Hepatocyte (in vitro differentiated cells): ENCODE data around the gene CEP112. TPM values are rescaled to one million over a fixed set of nuclear protein-coding genes. Genes with fewer than 3 reads are reported as not detected.

Source experiments
- DNase-seq: peaks from one replicate; pipeline ENCODE4 v3.0.0-alpha.2; 2016; ENCODE audit warnings: low spot score
- H2AFZ ChIP-seq: fragments of 200-600 bp; sonication (generic); 2 replicates; pipeline ENCODE4 v1.6.0; 2016; ENCODE audit warnings: antibody characterized with exemption, mild to moderate bottlenecking
- H3K27ac ChIP-seq: fragments of 200-600 bp; sonication (generic); 2 replicates; pipeline ENCODE4 v1.5.1; 2016; ENCODE audit warnings: mild to moderate bottlenecking
- H3K27me3 ChIP-seq: fragments of 200-600 bp; sonication (generic); 2 replicates; pipeline ENCODE4 v1.6.1; 2016
- H3K36me3 ChIP-seq: fragments of 200-600 bp; sonication (generic); replicated peaks from 2 replicates; pipeline ENCODE4 v1.5.1; 2016; ENCODE audit warnings: low read depth; ENCODE audit not compliant: insufficient read depth
- H3K4me1 ChIP-seq: fragments of 200-600 bp; sonication (generic); 2 replicates; pipeline ENCODE4 v1.5.1; 2016; ENCODE audit warnings: mild to moderate bottlenecking, moderate library complexity; ENCODE audit not compliant: insufficient read depth
- H3K4me2 ChIP-seq: fragments of 200-600 bp; sonication (generic); 2 replicates; pipeline ENCODE4 v1.6.0; 2016
- H3K4me3 ChIP-seq: fragments of 200-600 bp; sonication (generic); 2 replicates; pipeline ENCODE4 v1.5.1; 2016; ENCODE audit warnings: mild to moderate bottlenecking
- H3K79me2 ChIP-seq: fragments of 200-600 bp; sonication (generic); 2 replicates; pipeline ENCODE4 v1.6.0; 2017; ENCODE audit warnings: mild to moderate bottlenecking
- H3K9me2 ChIP-seq: fragments of 200-600 bp; sonication (generic); replicated peaks from 2 replicates; pipeline ENCODE4 v1.6.0; 2017; ENCODE audit warnings: mild to moderate bottlenecking; ENCODE audit not compliant: insufficient read depth
- H3K9me3 ChIP-seq: fragments of 200-600 bp; sonication (generic); 2 replicates; pipeline ENCODE4 v1.5.1; 2016; ENCODE audit warnings: low read depth, mild to moderate bottlenecking
- H4K20me1 ChIP-seq: fragments of 200-600 bp; sonication (generic); 2 replicates; pipeline ENCODE4 v1.6.0; 2016; ENCODE audit warnings: mild to moderate bottlenecking; ENCODE audit not compliant: insufficient read depth, poor library complexity, severe bottlenecking
- CTCF ChIP-seq: fragments of 200-600 bp; sonication (generic); IDR thresholded peaks from 2 replicates; pipeline ENCODE4 v1.5.1; 2016; ENCODE audit warnings: antibody characterized with exemption, mild to moderate bottlenecking; ENCODE audit not compliant: poor library complexity
- EZH2 ChIP-seq: fragments of 200-600 bp; sonication (generic); IDR thresholded peaks from 2 replicates; pipeline ENCODE4 v1.6.1; 2016; ENCODE audit warnings: antibody characterized with exemption, mild to moderate bottlenecking, borderline replicate concordance
- EZH2phosphoT487 ChIP-seq: fragments of 200-600 bp; sonication (generic); IDR thresholded peaks from one replicate; pipeline ENCODE4 v1.6.1; 2018; ENCODE audit warnings: antibody characterized with exemption, mild to moderate bottlenecking, low read depth, moderate library complexity; ENCODE audit not compliant: unreplicated experiment, severe bottlenecking
- WGBS: methylation state at CpG from one replicate; pipeline ENCODE4 v1.1.6; 2016; ENCODE audit warnings: low lambda C conversion rate; ENCODE audit errors: missing lambda C conversion rate; 5-methylcytosine and 5-hydroxymethylcytosine counted together
- polyA plus RNA-seq: library from polyadenylated mRNA; unstranded; fragments of >200 nt; fragmentation: Nextera tagmentation; extraction: Ambion mirVana; gene quantifications from 2 replicates; pipeline ENCODE4 v1.2.1, GENCODE V29; 2016
- total RNA-seq: library from RNA; depleted of rRNA; stranded (reverse); fragments of >200 nt; gene quantifications from 2 replicates; pipeline ENCODE4 v1.2.3, GENCODE V29; 2014

The CEP112 gene
- total and polyA plus RNA-seq, 2 experiments from 2014 or later = 7.1 to 9.7 TPM

DNA sequence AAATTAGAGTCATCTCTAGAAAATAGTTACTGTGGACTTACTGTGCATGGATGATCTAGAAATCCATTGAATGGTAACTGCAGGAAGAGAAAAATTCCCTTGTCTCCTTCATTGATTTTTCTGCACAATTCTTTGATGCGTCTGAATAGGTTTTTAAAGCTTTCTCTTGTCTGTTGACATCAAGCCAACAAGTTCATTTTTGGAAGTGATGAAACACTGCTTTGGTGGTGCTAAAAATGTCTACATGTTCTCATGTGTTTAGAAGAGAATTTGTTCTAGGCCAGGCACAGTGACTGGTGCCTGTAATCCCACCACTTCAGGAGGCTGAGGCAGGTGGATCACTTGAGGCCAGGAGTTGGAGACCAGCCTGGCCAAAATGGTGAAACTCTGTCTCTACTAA, 573.4 kb downstream of the CEP112 start:
- no peak overlapping the region for H3K4me2 ChIP-seq
- H3K36me3 ChIP-seq = no peaks in the 10 kb centered on the region
- no peaks in the 10 kb centered on the region for H3K27me3 ChIP-seq
- H3K27ac ChIP-seq = no peak overlapping the region
- H3K9me3 ChIP-seq = no peaks in the 10 kb centered on the region
- no peaks in the 10 kb centered on the region for H3K4me1 ChIP-seq
- H3K9me2 ChIP-seq = no peaks in the 10 kb centered on the region
- no peaks in the 10 kb centered on the region for H4K20me1 ChIP-seq
- no peak overlapping the region for H2AFZ ChIP-seq
- no peak overlapping the region for H3K4me3 ChIP-seq
- no peaks in the 10 kb centered on the region for H3K79me2 ChIP-seq
- TF ChIP-seq EZH2phosphoT487 (no peak), EZH2 (no peak), CTCF (no peak)
- DNase-seq = no peak
- WGBS = 100% methylated on average over 1 of the region's 1 CpG

DNA sequence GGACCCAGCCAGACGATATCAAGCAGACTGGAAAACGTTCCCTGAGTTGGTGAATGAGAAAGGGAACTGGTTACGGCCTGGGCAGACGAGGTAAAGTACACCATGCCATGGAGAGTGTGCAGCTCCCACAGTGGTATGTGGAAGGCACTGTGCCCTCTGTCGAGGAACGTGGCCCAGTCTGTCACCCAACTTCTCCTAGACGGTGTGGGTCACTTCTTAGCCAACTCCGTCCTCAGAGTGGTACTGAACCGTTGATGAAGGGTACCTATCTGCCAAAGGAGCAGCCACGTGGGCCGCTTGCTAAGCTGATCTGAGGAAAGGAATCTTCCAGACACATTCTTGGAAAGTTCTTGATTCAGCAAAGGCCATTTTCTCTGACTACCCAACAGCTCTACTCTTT, 574.4 kb downstream of the CEP112 start:
- no peak overlapping the region for H2AFZ ChIP-seq

DNA sequence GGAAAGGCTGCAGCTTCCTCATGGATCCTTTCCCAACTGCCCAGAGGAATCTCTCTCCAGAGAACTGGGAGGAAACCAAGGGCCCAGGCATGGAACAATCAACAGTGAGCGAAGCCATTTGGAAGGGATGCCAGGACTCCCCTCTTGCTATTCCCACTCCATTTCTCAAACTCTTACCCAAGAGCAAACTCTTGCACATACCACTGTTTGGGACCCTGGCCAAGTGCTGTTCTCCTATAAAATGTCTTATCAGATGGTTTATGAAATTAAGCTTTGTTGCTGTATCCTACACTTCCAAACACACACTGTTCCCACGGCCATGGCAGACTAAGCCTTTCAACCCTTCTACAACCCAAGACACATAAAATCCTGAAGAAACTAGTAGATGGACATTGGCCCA, 582.2 kb downstream of the CEP112 start:
- 82% methylated on average over 2 of the region's 2 CpGs for WGBS
- Histone ChIP-seq H3K36me3 (no peaks in the 10 kb centered on the region), H3K27me3 (no peaks in the 10 kb centered on the region), H3K4me1 (no peaks in the 10 kb centered on the region), H4K20me1 (no peaks in the 10 kb centered on the region), H2AFZ (no peak overlapping the region), H3K79me2 (no peaks in the 10 kb centered on the region), H3K9me3 (no peaks in the 10 kb centered on the region), H3K4me3 (no peak overlapping the region), H3K27ac (no peak overlapping the region), H3K4me2 (no peak overlapping the region), H3K9me2 (no peaks in the 10 kb centered on the region)
- TF ChIP-seq EZH2 (no peak), EZH2phosphoT487 (no peak), CTCF (no peak)
- DNase-seq = no peak

More for the DNA sequence above, 574.4 kb downstream of the CEP112 start:
- H4K20me1 ChIP-seq = no peaks in the 10 kb centered on the region
- no peaks in the 10 kb centered on the region for H3K9me2 ChIP-seq
- TF ChIP-seq CTCF (no peak), EZH2 (no peak), EZH2phosphoT487 (no peak)
- no peaks in the 10 kb centered on the region for H3K9me3 ChIP-seq
- DNase-seq = no peak
- no peaks in the 10 kb centered on the region for H3K79me2 ChIP-seq
- no peak overlapping the region for H3K4me3 ChIP-seq
- no peak overlapping the region for H3K4me2 ChIP-seq
- H3K36me3 ChIP-seq = no peaks in the 10 kb centered on the region
- no peak overlapping the region for H3K27ac ChIP-seq
- WGBS = 94% methylated on average over 11 of the region's 11 CpGs
- no peaks in the 10 kb centered on the region for H3K27me3 ChIP-seq
- H3K4me1 ChIP-seq = no peaks in the 10 kb centered on the region

GRCh38 chr17:65609286-65609685, 582.6 kb downstream of the CEP112 start:
- H2AFZ ChIP-seq = no peak overlapping the region
- no peaks in the 10 kb centered on the region for H3K79me2 ChIP-seq
- no peaks in the 10 kb centered on the region for H3K4me1 ChIP-seq
- no peaks in the 10 kb centered on the region for H3K9me3 ChIP-seq
- H3K4me3 ChIP-seq = no peak overlapping the region
- no peak for DNase-seq
- TF ChIP-seq CTCF (no peak), EZH2phosphoT487 (no peak), EZH2 (no peak)
- no peak overlapping the region for H3K27ac ChIP-seq
- no peaks in the 10 kb centered on the region for H3K9me2 ChIP-seq
- 85% methylated on average over 2 of the region's 2 CpGs for WGBS
- H3K27me3 ChIP-seq = no peaks in the 10 kb centered on the region
- H4K20me1 ChIP-seq = no peaks in the 10 kb centered on the region
- no peaks in the 10 kb centered on the region for H3K36me3 ChIP-seq
- H3K4me2 ChIP-seq = no peak overlapping the region
